K562 (cell line): ENCODE data around the gene CELF4. TPM values are rescaled to one million over a fixed set of nuclear protein-coding genes. Genes with fewer than 3 reads are reported as not detected.

ENCODE experiments used
- ATF7 ChIP-seq: fragments of 450-650 bp; IDR thresholded peaks from 2 replicates; pipeline ENCODE4 v1.7.1; 2014; ENCODE audit warnings: mild to moderate bottlenecking, moderate library complexity
- CHD1 ChIP-seq: fragments of 200-600 bp; sonication (generic); IDR thresholded peaks from one replicate; pipeline ENCODE4 v1.6.1; 2012; ENCODE audit warnings: mild to moderate bottlenecking, moderate library complexity, low read length, inconsistent platforms
- EP400 ChIP-seq: fragments of 450-650 bp; IDR thresholded peaks from 2 replicates; pipeline ENCODE4 v1.6.1; 2017; ENCODE audit warnings: antibody characterized with exemption, mild to moderate bottlenecking, moderate library complexity
- ERF ChIP-seq: fragments of 450-650 bp; formaldehyde crosslinking; IDR thresholded peaks from 2 replicates; pipeline ENCODE4 v1.4.0; 2020; ENCODE audit warnings: mild to moderate bottlenecking, mixed read lengths
- MED1 ChIP-seq: sonication (generic); formaldehyde crosslinking; IDR thresholded peaks from 2 replicates; pipeline ENCODE4 v1.8.1; 2023; ENCODE audit warnings: missing genetic modification reagents, borderline replicate concordance
- NFE2 ChIP-seq: IDR thresholded peaks from 2 replicates; pipeline ENCODE4 v1.6.1; 2014; ENCODE audit warnings: antibody characterized with exemption, low read depth
- OTX1 ChIP-seq: fragments of 450-650 bp; formaldehyde crosslinking; IDR thresholded peaks from 2 replicates; pipeline ENCODE4 v1.4.0; 2022; ENCODE audit warnings: mild to moderate bottlenecking
- TBL1XR1 ChIP-seq, 2 experiments: IDR thresholded peaks; 2 replicates each; pipeline ENCODE4 v1.6.1; 2012; ENCODE audit warnings: improper control_type of control experiment in 2 of 2, low read length in 2 of 2, mild to moderate bottlenecking in 1 of 2
- TOE1 ChIP-seq, 2 experiments: fragments of 450-650 bp in 1 of 2; sonication (generic) in 1 of 2; formaldehyde crosslinking in 1 of 2; IDR thresholded peaks; 2 replicates each; pipeline versions ENCODE4 v1.7.1 to v1.8.0; 2016 to 2022; ENCODE audit warnings: borderline replicate concordance in 2 of 2, mild to moderate bottlenecking in 2 of 2, antibody characterized with exemption in 1 of 2, inconsistent platforms in 1 of 2, low read depth in 1 of 2, missing genetic modification reagents in 1 of 2, moderate library complexity in 1 of 2
- TSC22D4 ChIP-seq: fragments of 450-650 bp; IDR thresholded peaks from 2 replicates; pipeline ENCODE4 v1.6.1; 2016; ENCODE audit warnings: missing genetic modification characterization, missing biosample characterization, control low read depth
- ZC3H11A ChIP-seq: IDR thresholded peaks from 2 replicates; pipeline ENCODE4 v1.6.1; 2012; ENCODE audit warnings: low read depth, low read length, improper control_type of control experiment
- ZNF79 ChIP-seq: fragments of 250-450 bp; sonication (Bioruptor Pico); IDR thresholded peaks from 2 replicates; pipeline ENCODE4 v1.4.0; 2020; ENCODE audit warnings: low read depth, mild to moderate bottlenecking, moderate library complexity
- polyA plus RNA-seq, 8 experiments: library from polyadenylated mRNA; depleted of rRNA in 4 of 8; stranded (reverse) in 5 of 8; unstranded in 3 of 8; fragments of >200 nt; fragmentation: Nextera tagmentation in 2 of 8; fragmentation: Illumina TruSeq in 1 of 8; extraction: Ambion mirVana in 2 of 8; extraction: Trizol in 1 of 8; gene quantifications; 2 replicates each; pipeline versions ENCODE4 v1.2.1 to v1.2.3, GENCODE V29; 2011 to 2014; ENCODE audit warnings: inconsistent platforms in 1 of 8, missing spikeins in 1 of 8
- total RNA-seq, 7 experiments: library from RNA; depleted of rRNA in 6 of 7; stranded (reverse); fragments of >200 nt in 6 of 7; fragmentation: Illumina TruSeq in 2 of 7; extraction: Trizol in 2 of 7; gene quantifications; 2 replicates each; pipeline versions ENCODE4 v1.2.1 to v1.2.3, GENCODE V29; 2011 to 2021; ENCODE audit warnings: low replicate concordance in 1 of 7
- TF ChIP-seq, protein P1 (sequence below): fragments of 200-800 bp; sonication (Bioruptor generic); IDR thresholded peaks from 2 replicates; pipeline ENCODE4 v1.6.1; 2017; ENCODE audit warnings: missing genetic modification characterization, missing compliant biosample characterization
- TF ChIP-seq, protein P2 (sequence below), 2 experiments: fragments of 450-650 bp in 1 of 2; sonication (generic) in 1 of 2; formaldehyde crosslinking; conservative IDR thresholded peaks; 2 replicates each; pipeline versions ENCODE4 v1.4.0 to v1.8.1; 2020 to 2022; ENCODE audit warnings: mild to moderate bottlenecking in 1 of 2, missing genetic modification reagents in 1 of 2
- TF ChIP-seq, protein P3 (sequence below), 3 experiments: fragments of 200-800 bp in 1 of 3; fragments of 250-450 bp in 1 of 3; fragments of 450-650 bp in 1 of 3; sonication (Bioruptor Pico) in 1 of 3; sonication (Bioruptor generic) in 1 of 3; formaldehyde crosslinking in 1 of 3; IDR thresholded peaks; 2 replicates each; pipeline versions ENCODE4 v1.6.1 to v1.8.0; 2016 to 2022; ENCODE audit warnings: mild to moderate bottlenecking in 2 of 3, missing genetic modification characterization in 2 of 3, missing compliant biosample characterization in 1 of 3, moderate library complexity in 1 of 3
- TF ChIP-seq, protein P4 (sequence below): fragments of 450-650 bp; IDR thresholded peaks from 2 replicates; pipeline ENCODE4 v1.6.1; 2016; ENCODE audit warnings: missing biosample characterization, missing genetic modification characterization
- TF ChIP-seq, protein P5 (sequence below): fragments of 450-650 bp; IDR thresholded peaks from 2 replicates; pipeline ENCODE4 v1.6.1; 2016

The CELF4 gene
- total and polyA plus RNA-seq, 9 of the 15 experiments (the other 6 are each of a cell fraction or from before 2014, with no cell fraction given): 0.04 to 0.24 (median 0.07) TPM; not detected in 3

DNA sequence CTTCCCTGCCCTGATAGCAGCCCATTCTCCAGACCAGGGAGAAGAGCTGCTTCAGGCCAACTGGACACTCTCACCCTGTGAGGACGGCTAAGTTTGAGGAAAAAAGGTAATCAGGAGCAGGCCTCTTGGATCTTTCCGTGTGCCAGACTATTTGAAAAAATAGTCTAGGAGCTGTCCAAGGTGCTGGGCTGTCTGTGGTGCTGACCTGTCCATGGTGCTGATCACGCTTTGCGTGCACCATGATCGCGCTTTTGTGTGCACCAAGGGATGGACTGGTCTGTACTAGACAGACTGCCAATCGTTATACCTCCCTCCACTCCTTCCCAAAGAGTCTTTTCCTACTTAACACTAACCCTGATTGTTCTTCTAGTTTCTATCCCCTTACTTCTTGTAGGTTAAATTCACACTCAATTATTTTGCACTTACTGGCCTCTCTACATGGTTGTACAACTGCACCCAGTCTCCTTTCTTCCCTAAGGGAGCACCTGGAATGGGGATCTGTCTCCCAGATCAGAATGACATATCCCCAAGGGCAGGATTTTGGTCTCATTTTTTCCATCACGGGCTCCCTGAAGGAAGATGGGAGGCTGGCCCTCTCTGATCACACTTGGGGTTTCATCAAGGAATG is 295.4 kb downstream of the CELF4 start (continued):
- TF ChIP-seq, protein P1, sequence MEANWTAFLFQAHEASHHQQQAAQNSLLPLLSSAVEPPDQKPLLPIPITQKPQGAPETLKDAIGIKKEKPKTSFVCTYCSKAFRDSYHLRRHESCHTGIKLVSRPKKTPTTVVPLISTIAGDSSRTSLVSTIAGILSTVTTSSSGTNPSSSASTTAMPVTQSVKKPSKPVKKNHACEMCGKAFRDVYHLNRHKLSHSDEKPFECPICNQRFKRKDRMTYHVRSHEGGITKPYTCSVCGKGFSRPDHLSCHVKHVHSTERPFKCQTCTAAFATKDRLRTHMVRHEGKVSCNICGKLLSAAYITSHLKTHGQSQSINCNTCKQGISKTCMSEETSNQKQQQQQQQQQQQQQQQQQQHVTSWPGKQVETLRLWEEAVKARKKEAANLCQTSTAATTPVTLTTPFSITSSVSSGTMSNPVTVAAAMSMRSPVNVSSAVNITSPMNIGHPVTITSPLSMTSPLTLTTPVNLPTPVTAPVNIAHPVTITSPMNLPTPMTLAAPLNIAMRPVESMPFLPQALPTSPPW (CRISPR knock-in tag): peak; percentile 77
- TF ChIP-seq CHD1: no peak
- no peak for TF ChIP-seq TSC22D4 (tag)
- TF ChIP-seq, protein P2, sequence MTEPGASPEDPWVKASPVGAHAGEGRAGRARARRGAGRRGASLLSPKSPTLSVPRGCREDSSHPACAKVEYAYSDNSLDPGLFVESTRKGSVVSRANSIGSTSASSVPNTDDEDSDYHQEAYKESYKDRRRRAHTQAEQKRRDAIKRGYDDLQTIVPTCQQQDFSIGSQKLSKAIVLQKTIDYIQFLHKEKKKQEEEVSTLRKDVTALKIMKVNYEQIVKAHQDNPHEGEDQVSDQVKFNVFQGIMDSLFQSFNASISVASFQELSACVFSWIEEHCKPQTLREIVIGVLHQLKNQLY (CRISPR knock-in tag; conservative IDR thresholded peaks at IDR 0.05): peak in 1 of 2 experiments; percentile 99; a peak in 2 of 4 replicates
- TF ChIP-seq, protein P3, sequence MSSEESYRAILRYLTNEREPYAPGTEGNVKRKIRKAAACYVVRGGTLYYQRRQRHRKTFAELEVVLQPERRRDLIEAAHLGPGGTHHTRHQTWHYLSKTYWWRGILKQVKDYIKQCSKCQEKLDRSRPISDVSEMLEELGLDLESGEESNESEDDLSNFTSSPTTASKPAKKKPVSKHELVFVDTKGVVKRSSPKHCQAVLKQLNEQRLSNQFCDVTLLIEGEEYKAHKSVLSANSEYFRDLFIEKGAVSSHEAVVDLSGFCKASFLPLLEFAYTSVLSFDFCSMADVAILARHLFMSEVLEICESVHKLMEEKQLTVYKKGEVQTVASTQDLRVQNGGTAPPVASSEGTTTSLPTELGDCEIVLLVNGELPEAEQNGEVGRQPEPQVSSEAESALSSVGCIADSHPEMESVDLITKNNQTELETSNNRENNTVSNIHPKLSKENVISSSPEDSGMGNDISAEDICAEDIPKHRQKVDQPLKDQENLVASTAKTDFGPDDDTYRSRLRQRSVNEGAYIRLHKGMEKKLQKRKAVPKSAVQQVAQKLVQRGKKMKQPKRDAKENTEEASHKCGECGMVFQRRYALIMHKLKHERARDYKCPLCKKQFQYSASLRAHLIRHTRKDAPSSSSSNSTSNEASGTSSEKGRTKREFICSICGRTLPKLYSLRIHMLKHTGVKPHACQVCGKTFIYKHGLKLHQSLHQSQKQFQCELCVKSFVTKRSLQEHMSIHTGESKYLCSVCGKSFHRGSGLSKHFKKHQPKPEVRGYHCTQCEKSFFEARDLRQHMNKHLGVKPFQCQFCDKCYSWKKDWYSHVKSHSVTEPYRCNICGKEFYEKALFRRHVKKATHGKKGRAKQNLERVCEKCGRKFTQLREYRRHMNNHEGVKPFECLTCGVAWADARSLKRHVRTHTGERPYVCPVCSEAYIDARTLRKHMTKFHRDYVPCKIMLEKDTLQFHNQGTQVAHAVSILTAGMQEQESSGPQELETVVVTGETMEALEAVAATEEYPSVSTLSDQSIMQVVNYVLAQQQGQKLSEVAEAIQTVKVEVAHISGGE (CRISPR knock-in tag; IDR thresholded peaks at IDR 0.05): peak in 1 of 3 experiments; percentile 86; a peak in 2 of 6 replicates
- no peak for TF ChIP-seq OTX1
- no peak for TF ChIP-seq ERF (CRISPR knock-in tag)
- no peak; the same call in 1 of the 2 replicates for TF ChIP-seq MED1 (CRISPR knock-in tag)
- TF ChIP-seq TOE1 (IDR thresholded peaks at IDR 0.05; ENCODE audit: borderline replicate concordance): no peak
- peak; percentile 99 for TF ChIP-seq TOE1 (CRISPR knock-in tag; IDR thresholded peaks at IDR 0.05; ENCODE audit: borderline replicate concordance, low read depth)
- TF ChIP-seq, protein P4, sequence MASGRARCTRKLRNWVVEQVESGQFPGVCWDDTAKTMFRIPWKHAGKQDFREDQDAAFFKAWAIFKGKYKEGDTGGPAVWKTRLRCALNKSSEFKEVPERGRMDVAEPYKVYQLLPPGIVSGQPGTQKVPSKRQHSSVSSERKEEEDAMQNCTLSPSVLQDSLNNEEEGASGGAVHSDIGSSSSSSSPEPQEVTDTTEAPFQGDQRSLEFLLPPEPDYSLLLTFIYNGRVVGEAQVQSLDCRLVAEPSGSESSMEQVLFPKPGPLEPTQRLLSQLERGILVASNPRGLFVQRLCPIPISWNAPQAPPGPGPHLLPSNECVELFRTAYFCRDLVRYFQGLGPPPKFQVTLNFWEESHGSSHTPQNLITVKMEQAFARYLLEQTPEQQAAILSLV (tag): no peak
- TF ChIP-seq TBL1XR1 (IDR thresholded peaks at IDR 0.05; ENCODE audit: low read length in 2 of 2): no peak
- TF ChIP-seq EP400: no peak
- TF ChIP-seq ZNF79 (CRISPR knock-in tag): 0 out of 2 replicates have a peak, but pooled peaks have one; percentile 36
- no peak for TF ChIP-seq NFE2
- no peak for TF ChIP-seq ZC3H11A
- no peak for TF ChIP-seq ATF7
- TF ChIP-seq, protein P5, sequence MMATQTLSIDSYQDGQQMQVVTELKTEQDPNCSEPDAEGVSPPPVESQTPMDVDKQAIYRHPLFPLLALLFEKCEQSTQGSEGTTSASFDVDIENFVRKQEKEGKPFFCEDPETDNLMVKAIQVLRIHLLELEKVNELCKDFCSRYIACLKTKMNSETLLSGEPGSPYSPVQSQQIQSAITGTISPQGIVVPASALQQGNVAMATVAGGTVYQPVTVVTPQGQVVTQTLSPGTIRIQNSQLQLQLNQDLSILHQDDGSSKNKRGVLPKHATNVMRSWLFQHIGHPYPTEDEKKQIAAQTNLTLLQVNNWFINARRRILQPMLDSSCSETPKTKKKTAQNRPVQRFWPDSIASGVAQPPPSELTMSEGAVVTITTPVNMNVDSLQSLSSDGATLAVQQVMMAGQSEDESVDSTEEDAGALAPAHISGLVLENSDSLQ: no peak
